ENCODE measurements around the gene PDSS2.
"Not testable (repeated sequence)": the region's sequence is repeated elsewhere in the genome, so short reads cannot be mapped to it uniquely, and the experiment has no call there.

Gene PDSS2

DNA sequence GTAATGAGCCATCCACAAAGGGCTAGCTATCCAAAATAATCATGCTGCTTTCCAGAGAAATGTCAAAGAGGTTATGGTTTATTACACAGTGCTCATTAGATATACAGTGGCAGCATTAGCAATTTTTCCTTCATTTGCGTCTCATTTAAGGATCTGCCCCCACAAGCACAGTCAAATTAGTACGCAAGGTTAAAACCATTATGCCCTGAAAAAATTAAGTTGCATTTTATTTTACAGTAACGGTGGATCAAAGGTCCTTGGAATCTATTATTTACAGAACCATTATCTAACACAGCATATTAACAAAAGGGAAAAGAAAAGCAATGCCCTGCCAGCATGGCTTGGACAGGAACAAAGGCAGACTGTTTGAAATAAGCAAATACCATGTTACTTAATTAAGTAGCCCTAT is 144.8 kb downstream of the PDSS2 start:
- DNase-seq = no peak

DNA sequence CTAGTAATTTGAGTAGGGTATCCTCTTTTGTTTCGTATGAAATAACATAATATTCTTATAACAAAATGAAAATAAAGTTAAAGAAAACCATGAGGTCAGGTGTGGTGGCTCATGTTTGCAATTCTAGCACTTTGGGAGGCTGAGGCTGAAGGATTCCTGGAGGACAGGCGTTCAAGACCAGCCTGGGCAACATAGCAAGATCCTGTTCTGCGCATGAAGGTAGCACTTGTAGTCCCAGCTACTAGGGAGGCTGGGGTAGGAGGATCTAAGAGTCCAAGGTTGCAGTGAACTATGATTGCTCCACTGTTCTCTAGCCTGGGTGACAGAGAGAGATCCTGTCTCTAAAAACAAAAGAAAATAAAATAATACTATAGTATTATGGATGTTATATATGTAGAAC is 145.6 kb downstream of the PDSS2 start:
- DNase-seq = no peak

GRCh38 chr6:107310362-107310761 is 149.0 kb downstream of the PDSS2 start:
- DNase-seq = no peak

DNA sequence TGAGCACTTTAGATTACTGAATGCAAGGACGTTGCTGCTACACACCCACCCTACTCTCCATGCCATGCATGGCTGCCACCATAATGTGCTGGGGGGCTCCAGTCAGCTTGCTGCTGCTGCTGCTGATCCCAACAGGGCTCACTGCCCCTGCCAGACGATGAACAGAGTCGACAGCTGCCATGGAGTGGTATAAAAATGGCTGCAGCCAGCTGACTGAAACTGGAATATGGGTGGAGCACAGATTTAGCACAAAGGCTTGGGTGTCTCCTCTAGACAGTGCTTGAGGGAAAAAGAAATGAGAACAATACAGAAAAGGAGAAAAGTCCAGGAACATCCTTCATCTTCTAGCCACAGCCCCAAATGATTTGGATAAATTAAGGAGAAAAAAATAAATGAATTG is 150.7 kb downstream of the PDSS2 start:
- no peak for DNase-seq

- not testable (repeated sequence) for DNase-seq
Measured at GRCh38 chr6:107305994-107306393, 153.4 kb downstream of the PDSS2 start.

DNA sequence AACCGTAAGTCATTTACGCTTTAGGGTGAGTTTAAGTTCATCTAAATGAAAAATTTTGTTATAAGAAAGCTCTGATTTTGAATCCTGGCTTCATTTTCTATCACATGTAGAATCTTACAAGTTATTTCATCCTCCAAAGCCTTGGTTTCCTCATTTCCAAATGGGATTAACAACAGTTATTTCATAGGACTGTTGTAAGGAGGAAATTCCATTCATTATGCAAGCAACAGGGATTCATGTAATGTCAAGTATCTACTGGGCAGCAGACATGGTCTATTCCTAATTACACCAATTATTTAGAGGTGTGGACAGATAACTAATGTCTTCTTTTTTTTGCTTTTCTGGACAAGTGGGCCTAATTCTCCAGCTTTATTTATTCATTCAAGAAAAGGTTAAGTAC is 154.0 kb downstream of the PDSS2 start:
- no peak for DNase-seq

DNA sequence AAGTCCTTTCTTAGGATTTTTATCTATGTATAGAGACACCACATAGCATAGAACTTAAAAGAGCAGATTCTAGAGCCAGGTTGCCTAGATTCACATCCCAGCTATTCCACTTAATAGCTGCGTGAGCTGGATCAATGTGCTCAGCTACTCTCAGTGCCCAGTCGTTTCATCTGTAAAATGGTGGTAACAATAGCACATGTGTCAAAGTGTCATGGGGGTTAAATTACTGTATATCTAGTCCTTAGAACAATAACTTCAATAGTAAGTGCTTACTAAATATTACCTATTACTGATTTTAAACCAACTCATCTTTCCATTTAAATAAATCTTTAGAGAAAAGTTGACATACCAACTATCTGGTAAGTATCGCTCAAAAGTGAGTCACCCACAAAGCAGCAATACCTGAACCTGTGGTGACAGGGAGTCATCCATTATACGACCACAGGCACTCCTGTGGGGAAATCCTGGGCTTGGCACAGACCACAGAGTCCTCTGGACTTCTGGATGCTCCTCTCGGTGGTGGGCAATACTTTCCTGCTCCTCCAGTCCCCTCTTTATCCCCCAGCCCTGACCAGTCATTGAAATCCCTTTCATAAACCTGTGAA is 154.8 kb downstream of the PDSS2 start:
- no peak for DNase-seq

DNA sequence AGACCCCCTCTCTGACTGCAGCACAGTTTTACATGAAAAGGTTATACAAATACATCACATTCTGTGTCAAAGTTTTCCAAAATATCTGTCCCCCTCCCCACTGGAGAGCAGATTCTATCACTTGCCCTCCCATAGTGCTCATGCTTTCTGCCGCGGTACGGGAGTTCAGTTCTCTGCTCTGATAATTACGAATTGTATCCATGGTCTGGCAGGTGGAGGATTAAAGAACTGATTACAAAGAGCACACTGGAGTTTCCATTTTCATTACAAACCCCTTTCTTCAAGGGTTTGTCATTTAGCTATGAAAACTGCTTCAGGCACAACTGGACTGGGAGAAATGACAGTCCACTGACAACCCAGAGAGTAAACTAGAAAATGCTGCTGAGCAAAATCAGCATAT is 166.0 kb downstream of the PDSS2 start:
- no peak for DNase-seq

DNA sequence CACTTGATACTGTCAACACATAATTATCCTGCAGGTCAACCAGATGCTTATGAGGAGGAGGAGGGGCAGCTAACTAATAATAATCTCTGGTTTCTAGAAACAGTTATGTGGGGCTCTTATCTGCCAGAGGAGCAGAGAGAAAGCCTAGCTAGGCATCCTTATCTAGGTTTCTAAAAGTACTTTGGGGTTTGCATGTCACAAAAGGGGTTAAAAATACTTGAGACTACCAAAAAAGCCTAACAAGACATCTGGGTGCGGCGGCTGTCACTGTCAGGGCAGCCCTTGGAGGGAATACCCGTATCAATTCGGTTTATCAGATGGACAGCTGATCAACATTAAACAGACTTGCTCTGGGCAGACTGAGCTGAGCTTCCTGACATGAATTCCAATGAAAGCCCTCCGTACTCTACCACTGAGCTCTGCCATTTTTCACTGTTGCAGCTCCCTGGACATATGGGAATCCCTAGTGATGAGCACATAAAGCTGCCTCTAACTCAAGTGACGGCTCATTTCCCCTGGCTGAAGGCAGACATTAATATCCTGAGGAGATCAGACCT is 166.6 kb downstream of the PDSS2 start:
- no peak for DNase-seq

GRCh38 chr6:107290491-107290890 is 168.9 kb downstream of the PDSS2 start:
- DNase-seq = no peak

- DNase-seq = not testable (repeated sequence)
Measured at GRCh38 chr6:107289258-107289657, 170.1 kb downstream of the PDSS2 start.

- not testable (repeated sequence) for DNase-seq
Measured at GRCh38 chr6:107285683-107286082, 173.7 kb downstream of the PDSS2 start.

- DNase-seq = no peak
Measured at GRCh38 chr6:107284805-107285204, 174.6 kb downstream of the PDSS2 start.

- no peak for DNase-seq
Measured at GRCh38 chr6:107280791-107281190, 178.6 kb downstream of the PDSS2 start.

GRCh38 chr6:107280001-107280400 is 179.4 kb downstream of the PDSS2 start:
- DNase-seq = not testable (repeated sequence)

GRCh38 chr6:107275330-107275865 is 184.0 kb downstream of the PDSS2 start:
- no peak for DNase-seq

DNA sequence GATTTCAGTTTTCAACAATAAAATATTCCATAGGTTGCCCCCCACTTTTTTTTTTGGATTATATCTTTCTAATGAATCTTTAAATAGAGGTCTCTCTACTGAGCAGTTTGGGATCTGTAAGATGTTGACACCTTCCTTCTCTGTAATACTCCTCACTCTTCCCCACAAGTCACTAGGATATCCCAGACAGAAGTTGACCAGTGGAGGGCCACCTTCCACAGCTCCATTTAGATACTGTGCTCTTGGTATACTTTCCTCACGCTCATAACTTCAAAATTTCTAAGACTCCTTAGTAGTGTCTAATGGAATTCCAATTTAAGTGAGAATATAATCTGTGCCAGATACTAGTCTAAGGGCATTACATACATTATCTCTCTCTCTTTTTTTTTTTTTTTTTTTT is 185.1 kb downstream of the PDSS2 start:
- DNase-seq = no peak

- DNase-seq = no peak
Measured at GRCh38 chr6:107272246-107272645, 187.1 kb downstream of the PDSS2 start.

GRCh38 chr6:107271208-107271790 is 188.1 kb downstream of the PDSS2 start:
- DNase-seq = no peak

DNA sequence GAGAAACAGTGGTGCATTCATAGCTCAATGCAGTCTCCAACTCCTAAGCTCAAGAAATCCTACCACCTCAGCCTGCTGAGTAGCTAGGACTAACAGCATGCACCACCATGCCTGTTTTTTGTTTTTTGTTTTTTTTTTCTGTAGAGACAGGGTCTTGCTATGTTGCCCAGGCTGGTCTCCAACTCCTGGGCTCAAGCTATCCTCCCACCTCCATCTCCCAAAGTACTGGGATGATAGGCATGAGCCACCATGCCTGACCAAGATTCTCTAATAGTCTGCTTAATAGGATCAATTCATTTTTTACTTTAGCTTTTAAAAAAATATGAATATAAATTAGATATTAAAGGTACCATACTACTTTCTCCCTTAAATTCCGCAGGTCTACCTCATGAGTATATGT is 191.7 kb downstream of the PDSS2 start:
- no peak for DNase-seq

- no peak for DNase-seq
Measured at GRCh38 chr6:107267006-107267405, 192.4 kb downstream of the PDSS2 start.

GRCh38 chr6:107266563-107266962 is 192.8 kb downstream of the PDSS2 start:
- DNase-seq = no peak

DNA sequence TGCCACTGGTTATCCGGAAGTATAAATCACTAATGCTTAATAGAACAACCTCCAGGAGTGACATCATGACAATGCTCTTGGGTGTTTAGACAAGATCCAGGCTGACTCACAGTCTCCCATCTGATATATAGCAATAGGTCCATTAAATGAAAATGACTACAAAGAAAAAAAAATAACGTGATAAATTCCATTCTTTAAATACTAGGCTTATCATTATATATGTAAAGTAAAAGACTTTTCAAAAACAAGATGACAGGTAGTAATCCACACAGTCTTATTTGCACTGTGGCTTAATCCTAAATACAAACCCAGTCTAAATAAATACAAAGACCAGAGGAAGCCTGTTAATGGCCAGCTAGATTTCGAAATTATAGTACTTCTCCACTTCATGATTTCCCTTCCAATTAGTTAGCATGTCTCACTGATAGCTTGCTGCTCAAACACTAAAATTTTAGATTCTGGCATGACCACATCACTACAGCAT is 195.0 kb downstream of the PDSS2 start:
- no peak for DNase-seq

DNA sequence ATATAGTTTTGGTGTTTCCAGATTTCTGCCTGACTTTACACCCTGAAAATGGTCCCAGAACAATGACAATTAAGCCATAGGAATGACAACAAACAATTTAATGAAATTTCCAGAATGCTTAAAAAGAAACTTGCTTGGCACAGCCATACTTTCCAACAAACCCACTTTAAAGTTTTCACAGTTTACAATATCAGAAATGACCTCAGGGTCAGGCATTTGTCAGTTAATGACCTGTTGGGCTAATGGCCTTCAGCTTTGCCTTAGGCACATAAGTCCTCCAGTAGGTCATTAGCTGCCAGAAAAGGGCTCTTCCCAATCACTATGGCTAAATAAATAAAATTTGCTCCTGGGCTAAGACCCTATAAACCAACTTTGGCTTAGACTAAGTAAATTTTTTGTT is 199.4 kb downstream of the PDSS2 start:
- no peak for DNase-seq
